ENCODE results near the gene ASCC3.

Gene ASCC3

GRCh38 chr6:100704961-100705360, 176.2 kb downstream of the ASCC3 start:
- Histone ChIP-seq H3K9me3 (ENCODE audit: insufficient read depth, low read length) (peaks cover 8% of the 10 kb centered on the region; the same call in 1 of the 2 replicates), H3K27me3 (ENCODE audit: insufficient read depth, insufficient read length) (no peaks in the 10 kb centered on the region), H3K4me3 (ENCODE audit: insufficient read length, low read depth) (no peak overlapping the region), H3K9ac (ENCODE audit: insufficient read length, low read depth) (no peak overlapping the region), H3K4me1 (ENCODE audit: insufficient read depth, insufficient read length) (no peaks in the 10 kb centered on the region), H3K36me3 (ENCODE audit: insufficient read depth, insufficient read length, low read length) (peaks cover 2% of the 10 kb centered on the region)
- TF ChIP-seq ZNF274 (IDR thresholded peaks at IDR 0.05; ENCODE audit: low read depth, low read length) (no peak), YY1 (IDR thresholded peaks at IDR 0.05; ENCODE audit: insufficient read depth, insufficient read length) (no peak), SUZ12 (IDR thresholded peaks at IDR 0.05; ENCODE audit: extremely low read depth, insufficient read depth, insufficient read length) (no peak)
- no peak for DNase-seq (ENCODE audit: low read depth, low spot score)

DNA sequence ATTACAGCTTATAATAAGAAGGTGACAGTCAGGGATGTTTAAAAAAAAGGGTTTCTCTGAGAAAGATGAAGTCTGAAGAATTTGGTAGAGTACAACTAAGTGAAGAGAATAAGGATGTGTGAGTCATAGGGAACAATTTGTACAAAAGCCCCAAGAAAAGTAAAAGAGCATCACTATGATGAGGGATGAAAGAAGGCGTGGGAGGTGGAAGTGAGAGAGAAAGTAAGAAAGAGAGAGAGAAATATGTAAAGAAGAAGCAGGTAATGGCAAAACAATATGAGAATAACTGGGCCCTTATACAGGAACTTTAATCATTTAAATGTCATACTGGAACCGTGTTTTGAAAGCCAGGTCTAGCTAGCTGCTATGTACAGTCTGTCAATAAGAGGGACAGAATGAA, 179.4 kb downstream of the ASCC3 start:
- no peaks in the 10 kb centered on the region for H3K27me3 ChIP-seq (ENCODE audit: insufficient read depth, insufficient read length)
- H3K4me3 ChIP-seq (ENCODE audit: insufficient read length, low read depth) = no peak overlapping the region
- no peak for DNase-seq (ENCODE audit: low read depth, low spot score)
- H3K36me3 ChIP-seq (ENCODE audit: insufficient read depth, insufficient read length, low read length) = no peaks in the 10 kb centered on the region
- TF ChIP-seq YY1 (IDR thresholded peaks at IDR 0.05; ENCODE audit: insufficient read depth, insufficient read length) (no peak), SUZ12 (IDR thresholded peaks at IDR 0.05; ENCODE audit: extremely low read depth, insufficient read depth, insufficient read length) (no peak), ZNF274 (IDR thresholded peaks at IDR 0.05; ENCODE audit: low read depth, low read length) (no peak)
- no peak overlapping the region for H3K9ac ChIP-seq (ENCODE audit: insufficient read length, low read depth)
- H3K4me1 ChIP-seq (ENCODE audit: insufficient read depth, insufficient read length) = no peaks in the 10 kb centered on the region
- H3K9me3 ChIP-seq (ENCODE audit: insufficient read depth, low read length) = peaks cover 18% of the 10 kb centered on the region; the same call in 1 of the 2 replicates

GRCh38 chr6:100700009-100700408, 181.1 kb downstream of the ASCC3 start:
- no peaks in the 10 kb centered on the region for H3K4me1 ChIP-seq (ENCODE audit: insufficient read depth, insufficient read length)
- H3K9me3 ChIP-seq (ENCODE audit: insufficient read depth, low read length) = peaks cover 18% of the 10 kb centered on the region; the same call in 1 of the 2 replicates
- DNase-seq (ENCODE audit: low read depth, low spot score) = no peak
- no peak overlapping the region for H3K9ac ChIP-seq (ENCODE audit: insufficient read length, low read depth)
- no peaks in the 10 kb centered on the region for H3K36me3 ChIP-seq (ENCODE audit: insufficient read depth, insufficient read length, low read length)
- H3K4me3 ChIP-seq (ENCODE audit: insufficient read length, low read depth) = no peak overlapping the region
- H3K27me3 ChIP-seq (ENCODE audit: insufficient read depth, insufficient read length) = no peaks in the 10 kb centered on the region
- TF ChIP-seq SUZ12 (IDR thresholded peaks at IDR 0.05; ENCODE audit: extremely low read depth, insufficient read depth, insufficient read length) (no peak), YY1 (IDR thresholded peaks at IDR 0.05; ENCODE audit: insufficient read depth, insufficient read length) (no peak), ZNF274 (IDR thresholded peaks at IDR 0.05; ENCODE audit: low read depth, low read length) (no peak)

GRCh38 chr6:100695445-100695844, 185.7 kb downstream of the ASCC3 start:
- Histone ChIP-seq H3K36me3 (ENCODE audit: insufficient read depth, insufficient read length, low read length) (no peaks in the 10 kb centered on the region), H3K27me3 (ENCODE audit: insufficient read depth, insufficient read length) (no peaks in the 10 kb centered on the region), H3K9me3 (ENCODE audit: insufficient read depth, low read length) (peaks cover 15% of the 10 kb centered on the region; the same call in 1 of the 2 replicates), H3K4me1 (ENCODE audit: insufficient read depth, insufficient read length) (no peaks in the 10 kb centered on the region), H3K9ac (ENCODE audit: insufficient read length, low read depth) (no peak overlapping the region), H3K4me3 (ENCODE audit: insufficient read length, low read depth) (no peak overlapping the region)
- DNase-seq (ENCODE audit: low read depth, low spot score) = no peak
- no peak for TF ChIP-seq ZNF274 (IDR thresholded peaks at IDR 0.05; ENCODE audit: low read depth, low read length)
- no peak for TF ChIP-seq SUZ12 (IDR thresholded peaks at IDR 0.05; ENCODE audit: extremely low read depth, insufficient read depth, insufficient read length)
- no peak for TF ChIP-seq YY1 (IDR thresholded peaks at IDR 0.05; ENCODE audit: insufficient read depth, insufficient read length)

DNA sequence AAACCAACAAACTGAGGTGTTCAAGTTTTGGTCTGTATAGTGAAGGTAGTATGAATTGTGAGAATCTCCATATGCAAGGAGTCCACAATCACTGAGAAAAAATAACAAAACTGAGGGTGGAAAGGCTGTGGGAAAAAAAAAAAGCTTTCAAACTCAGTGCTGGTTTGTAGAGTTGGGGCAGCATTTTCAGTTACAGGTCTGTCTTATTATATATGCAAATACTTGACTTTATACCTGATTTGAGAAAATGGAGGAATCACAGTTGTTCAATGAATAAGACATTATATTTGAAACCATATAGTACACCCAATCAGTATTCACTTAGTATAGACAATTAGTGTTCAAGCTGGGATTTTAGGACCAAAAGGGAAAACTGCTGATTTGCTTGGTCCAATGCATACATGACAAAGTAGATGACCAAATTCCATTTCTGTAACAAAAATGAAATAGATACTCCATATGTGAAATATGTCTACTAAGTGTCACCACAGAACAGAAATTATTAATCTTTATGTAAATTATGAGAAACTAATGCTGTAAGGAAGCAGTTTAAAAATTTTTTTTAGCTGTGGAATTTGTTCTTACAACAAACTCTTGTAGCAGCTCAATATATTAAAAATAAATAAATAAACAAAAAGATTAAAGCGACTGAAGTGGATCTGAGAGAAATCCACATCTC, 187.7 kb downstream of the ASCC3 start:
- no peak overlapping the region for H3K4me3 ChIP-seq (ENCODE audit: insufficient read length, low read depth)
- TF ChIP-seq YY1 (IDR thresholded peaks at IDR 0.05; ENCODE audit: insufficient read depth, insufficient read length) (no peak), SUZ12 (IDR thresholded peaks at IDR 0.05; ENCODE audit: extremely low read depth, insufficient read depth, insufficient read length) (no peak), ZNF274 (IDR thresholded peaks at IDR 0.05; ENCODE audit: low read depth, low read length) (no peak)
- no peaks in the 10 kb centered on the region for H3K9me3 ChIP-seq (ENCODE audit: insufficient read depth, low read length)
- H3K9ac ChIP-seq (ENCODE audit: insufficient read length, low read depth) = no peak overlapping the region
- no peak for DNase-seq (ENCODE audit: low read depth, low spot score)
- no peaks in the 10 kb centered on the region for H3K4me1 ChIP-seq (ENCODE audit: insufficient read depth, insufficient read length)
- no peaks in the 10 kb centered on the region for H3K27me3 ChIP-seq (ENCODE audit: insufficient read depth, insufficient read length)
- no peaks in the 10 kb centered on the region for H3K36me3 ChIP-seq (ENCODE audit: insufficient read depth, insufficient read length, low read length)

GRCh38 chr6:100691972-100692371, 189.2 kb downstream of the ASCC3 start:
- H3K9ac ChIP-seq (ENCODE audit: insufficient read length, low read depth) = no peak overlapping the region
- no peak overlapping the region for H3K4me3 ChIP-seq (ENCODE audit: insufficient read length, low read depth)
- no peak for TF ChIP-seq SUZ12 (IDR thresholded peaks at IDR 0.05; ENCODE audit: extremely low read depth, insufficient read depth, insufficient read length)
- no peak for TF ChIP-seq YY1 (IDR thresholded peaks at IDR 0.05; ENCODE audit: insufficient read depth, insufficient read length)
- TF ChIP-seq ZNF274 (IDR thresholded peaks at IDR 0.05; ENCODE audit: low read depth, low read length) = no peak
- no peak for DNase-seq (ENCODE audit: low read depth, low spot score)
- H3K4me1 ChIP-seq (ENCODE audit: insufficient read depth, insufficient read length) = no peaks in the 10 kb centered on the region
- H3K27me3 ChIP-seq (ENCODE audit: insufficient read depth, insufficient read length) = no peaks in the 10 kb centered on the region
- no peaks in the 10 kb centered on the region for H3K36me3 ChIP-seq (ENCODE audit: insufficient read depth, insufficient read length, low read length)
- no peaks in the 10 kb centered on the region for H3K9me3 ChIP-seq (ENCODE audit: insufficient read depth, low read length)

GRCh38 chr6:100686216-100686615, 194.9 kb downstream of the ASCC3 start:
- TF ChIP-seq SUZ12 (IDR thresholded peaks at IDR 0.05; ENCODE audit: extremely low read depth, insufficient read depth, insufficient read length) (no peak), ZNF274 (IDR thresholded peaks at IDR 0.05; ENCODE audit: low read depth, low read length) (no peak), YY1 (IDR thresholded peaks at IDR 0.05; ENCODE audit: insufficient read depth, insufficient read length) (no peak)
- no peak for DNase-seq (ENCODE audit: low read depth, low spot score)
- H3K9me3 ChIP-seq (ENCODE audit: insufficient read depth, low read length) = no peaks in the 10 kb centered on the region
- H3K36me3 ChIP-seq (ENCODE audit: insufficient read depth, insufficient read length, low read length) = no peaks in the 10 kb centered on the region
- no peaks in the 10 kb centered on the region for H3K27me3 ChIP-seq (ENCODE audit: insufficient read depth, insufficient read length)
- H3K4me1 ChIP-seq (ENCODE audit: insufficient read depth, insufficient read length) = no peaks in the 10 kb centered on the region
- no peak overlapping the region for H3K4me3 ChIP-seq (ENCODE audit: insufficient read length, low read depth)
- no peak overlapping the region for H3K9ac ChIP-seq (ENCODE audit: insufficient read length, low read depth)
